ENCODE results near the gene DGKB.
A peak's percentile ranks its signal among the peaks of the same experiment; 100 is the strongest.

DGKB gene

GRCh38 chr7:14858866-14859265 is 43.7 kb downstream of the DGKB start:
- DNase-seq: no peak

GRCh38 chr7:14858410-14858809 is 44.1 kb downstream of the DGKB start:
- DNase-seq: no peak

GRCh38 chr7:14855033-14855794 is 47.3 kb downstream of the DGKB start:
- DNase-seq: no peak

- no peak for DNase-seq
These were observed 48.1 kb downstream of the DGKB start for GRCh38 chr7:14854471-14854870.

- no peak for DNase-seq
These were observed 50.9 kb downstream of the DGKB start for GRCh38 chr7:14851610-14852009.

- no peak for DNase-seq
These were observed 52.5 kb downstream of the DGKB start for GRCh38 chr7:14850039-14850438.

GRCh38 chr7:14846405-14846804 is 56.1 kb downstream of the DGKB start:
- no peak for DNase-seq

- DNase-seq: no peak
These were observed 58.8 kb downstream of the DGKB start for GRCh38 chr7:14843755-14844154.

GRCh38 chr7:14842523-14842922 is 60.0 kb downstream of the DGKB start:
- no peak for DNase-seq

- no peak for DNase-seq
These were observed 60.7 kb downstream of the DGKB start for GRCh38 chr7:14841869-14842268.

- DNase-seq: no peak
These were observed 61.5 kb downstream of the DGKB start for GRCh38 chr7:14841086-14841485.

GRCh38 chr7:14839307-14839706 is 63.2 kb downstream of the DGKB start:
- DNase-seq: no peak

- no peak for DNase-seq
These were observed 65.3 kb downstream of the DGKB start for GRCh38 chr7:14837216-14837615.

GRCh38 chr7:14836571-14837189 is 65.9 kb downstream of the DGKB start:
- DNase-seq: peak; percentile 37

GRCh38 chr7:14836006-14836405 is 66.5 kb downstream of the DGKB start:
- no peak for DNase-seq

GRCh38 chr7:14835384-14835783 is 67.2 kb downstream of the DGKB start:
- no peak for DNase-seq

GRCh38 chr7:14834883-14835282 is 67.7 kb downstream of the DGKB start:
- no peak for DNase-seq

GRCh38 chr7:14834456-14834855 is 68.1 kb downstream of the DGKB start:
- no peak for DNase-seq

GRCh38 chr7:14833707-14834106 is 68.8 kb downstream of the DGKB start:
- no peak for DNase-seq

- no peak for DNase-seq
These were observed 74.5 kb downstream of the DGKB start for GRCh38 chr7:14828053-14828452.

GRCh38 chr7:14826426-14826825 is 76.1 kb downstream of the DGKB start:
- DNase-seq: no peak

GRCh38 chr7:14825912-14826311 is 76.6 kb downstream of the DGKB start:
- DNase-seq: no peak

GRCh38 chr7:14822481-14822854 is 80.1 kb downstream of the DGKB start:
- DNase-seq: no peak

- no peak for DNase-seq
These were observed 80.6 kb downstream of the DGKB start for GRCh38 chr7:14821757-14822480.
